NK-92 (cell line): ENCODE results near the gene ANKRD13B.

ENCODE experiments used
- DNase-seq: peaks from one replicate; lab custom pipeline; 2025; ENCODE audit not compliant: unreplicated experiment; lab: John Stamatoyannopoulos, UW

The ANKRD13B gene

DNA sequence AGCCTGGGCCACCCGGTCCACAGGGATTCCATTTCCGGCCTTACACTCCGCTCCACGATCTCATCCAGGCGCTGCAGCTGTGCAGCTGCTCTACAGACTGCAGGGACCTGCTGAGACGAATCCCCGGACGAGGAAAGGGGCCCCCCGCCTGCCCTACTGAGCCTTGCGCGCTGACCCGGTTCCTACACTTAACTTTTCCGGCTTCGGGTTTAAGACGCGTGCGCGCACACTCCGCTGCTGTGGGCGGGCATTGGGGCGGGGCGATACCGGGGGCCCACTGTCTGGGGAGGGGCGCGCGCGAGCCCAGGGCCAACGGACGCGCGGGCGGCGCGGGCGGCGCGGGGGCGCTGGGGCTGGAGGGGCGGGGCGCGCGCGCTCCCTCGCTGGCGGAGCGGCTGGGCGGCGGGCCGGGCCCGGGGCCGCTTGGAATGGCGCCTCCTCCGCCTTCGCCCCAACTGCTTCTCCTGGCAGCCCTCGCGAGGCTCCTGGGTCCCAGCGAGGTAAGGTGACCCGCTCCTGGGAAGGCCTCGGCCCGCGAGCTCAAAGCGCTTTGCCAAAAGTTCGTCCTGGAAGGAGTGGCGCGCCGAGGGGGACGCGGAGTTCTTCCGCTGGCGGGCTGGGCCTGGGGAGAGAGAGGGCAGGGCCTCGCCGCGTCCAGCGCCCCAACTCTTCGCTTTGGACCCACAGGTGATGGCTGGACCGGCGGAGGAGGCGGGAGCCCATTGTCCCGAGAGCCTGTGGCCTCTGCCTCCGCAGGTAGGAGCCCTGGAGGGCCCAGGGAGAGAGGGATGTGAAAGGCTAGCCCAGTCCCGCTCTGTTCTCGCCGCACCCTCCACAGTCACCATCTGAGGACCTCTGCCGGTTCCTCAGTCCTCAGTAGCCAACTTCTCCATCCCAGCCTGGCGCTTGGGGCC is 24.3 kb upstream of the ANKRD13B start, which contains the start of gene TP53I13:
TSS of gene TP53I13 (plus strand) at position 371 of the 914 bp plus-strand sequence. CDS start at position 429, 58 bp downstream.
- no peak for DNase-seq

DNA sequence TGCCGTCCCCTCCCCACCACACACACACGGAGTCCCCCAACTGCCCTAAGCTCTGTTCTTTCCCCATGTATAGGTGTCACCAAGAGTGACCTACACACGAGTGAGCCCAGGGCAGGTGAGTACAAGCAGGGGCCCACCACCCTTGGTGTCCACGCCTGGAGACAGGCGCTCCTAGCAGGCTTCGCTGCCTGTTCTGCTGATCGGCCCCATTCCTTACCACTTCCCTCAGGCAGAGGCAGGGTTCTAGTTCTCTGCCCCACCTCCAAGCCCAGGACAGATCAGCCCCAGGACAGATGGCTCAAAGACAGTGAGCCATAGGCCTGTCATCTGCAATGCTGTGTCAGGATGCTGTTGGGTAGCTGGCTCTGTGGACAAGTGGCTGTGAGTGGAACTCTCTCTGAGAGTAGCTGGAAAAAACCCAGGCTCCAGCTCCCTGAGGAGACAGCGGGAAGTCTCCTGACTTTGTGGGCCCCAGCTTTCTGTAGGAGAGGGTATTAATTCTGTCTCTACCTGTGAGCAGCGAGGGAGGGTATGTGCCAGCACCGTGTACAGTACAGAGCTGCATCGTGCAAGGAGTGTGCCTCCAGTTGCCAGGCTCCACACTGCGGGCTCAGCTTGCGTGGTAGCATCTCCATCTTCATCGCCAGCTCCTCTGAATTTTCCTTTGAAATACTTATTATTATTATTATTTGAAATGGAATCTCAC is 23.5 kb upstream of the ANKRD13B start:
- no peak for DNase-seq

DNA sequence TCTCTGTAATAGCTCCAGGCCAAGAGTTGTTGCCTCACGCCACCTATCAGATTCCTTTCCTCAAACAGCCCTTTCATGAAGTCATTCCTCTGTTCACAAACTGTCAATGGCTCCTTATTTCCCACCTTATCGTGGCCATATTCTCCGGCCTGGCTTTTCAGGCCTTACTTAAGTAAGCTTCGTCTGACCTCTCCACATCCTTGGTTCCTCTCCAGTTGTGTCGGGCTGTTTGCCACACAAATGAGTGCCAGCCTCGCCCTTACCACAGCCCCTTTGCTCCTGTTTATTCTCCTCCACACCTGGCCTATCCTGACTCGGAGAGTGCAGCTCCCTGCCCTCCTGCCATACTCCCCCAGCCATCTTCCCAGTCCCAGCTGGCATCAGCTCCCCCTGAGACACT is 22.4 kb upstream of the ANKRD13B start:
- no peak for DNase-seq

DNA sequence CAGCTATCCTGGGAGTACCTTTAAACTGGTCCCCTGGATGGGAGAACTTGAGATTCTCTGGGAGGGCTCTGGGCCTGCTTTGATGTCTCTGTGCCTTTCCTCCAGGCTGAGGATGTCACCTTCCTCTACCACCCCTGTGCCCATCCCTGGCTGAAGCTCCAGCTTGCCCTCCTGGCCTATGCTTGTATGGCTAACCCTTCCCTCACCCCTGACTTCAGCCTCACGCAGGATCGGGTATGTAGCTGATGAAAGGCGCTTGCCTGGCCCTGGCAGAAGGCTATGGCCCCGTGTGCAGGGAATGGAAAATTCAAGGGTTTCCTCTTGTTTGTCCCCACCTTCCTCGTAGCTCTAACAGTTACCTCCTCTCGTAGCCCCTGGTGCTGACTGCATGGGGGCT is 21.4 kb upstream of the ANKRD13B start:
- no peak for DNase-seq

DNA sequence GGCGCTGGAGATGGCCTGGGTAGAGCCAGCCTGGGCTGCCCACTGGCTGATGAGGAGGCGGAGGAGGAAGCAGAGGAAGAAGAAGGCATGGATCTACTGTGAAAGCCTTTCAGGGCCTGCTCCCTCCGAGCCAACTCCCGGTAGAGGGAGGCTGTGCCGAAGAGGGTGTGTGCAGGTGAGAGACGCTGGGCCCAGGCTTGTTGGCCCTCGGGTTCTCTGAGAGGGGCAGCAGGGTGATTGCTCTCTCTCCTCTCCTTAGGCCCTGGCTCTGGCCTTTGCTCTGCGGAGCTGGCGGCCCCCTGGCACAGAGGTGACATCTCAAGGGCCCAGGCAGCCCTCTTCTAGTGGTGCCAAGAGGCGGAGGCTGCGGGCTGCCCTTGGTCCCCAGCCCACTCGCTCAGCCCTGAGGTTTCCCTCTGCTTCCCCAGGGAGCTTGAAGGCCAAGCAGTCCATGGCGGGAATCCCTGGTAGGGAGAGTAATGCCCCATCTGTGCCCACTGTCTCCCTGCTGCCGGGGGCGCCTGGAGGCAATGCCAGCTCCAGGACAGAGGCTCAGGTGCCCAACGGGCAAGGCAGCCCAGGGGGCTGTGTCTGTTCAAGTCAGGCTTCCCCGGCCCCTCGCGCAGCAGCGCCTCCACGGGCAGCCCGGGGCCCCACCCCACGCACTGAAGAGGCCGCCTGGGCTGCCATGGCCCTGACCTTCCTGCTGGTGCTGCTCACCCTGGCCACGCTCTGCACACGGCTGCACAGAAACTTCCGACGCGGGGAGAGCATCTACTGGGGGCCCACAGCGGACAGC is 20.9 kb upstream of the ANKRD13B start:
- no peak for DNase-seq

GRCh38 chr17:29572691-29573557 is 20.0 kb upstream of the ANKRD13B start:
- no peak for DNase-seq

GRCh38 chr17:29573558-29573869 is 19.4 kb upstream of the ANKRD13B start:
- no peak for DNase-seq

GRCh38 chr17:29573871-29574731 is 18.8 kb upstream of the ANKRD13B start:
- DNase-seq, result no peak

GRCh38 chr17:29574732-29575510 is 18.0 kb upstream of the ANKRD13B start:
- DNase-seq, result no peak

GRCh38 chr17:29575511-29576213 is 17.3 kb upstream of the ANKRD13B start:
- no peak for DNase-seq

DNA sequence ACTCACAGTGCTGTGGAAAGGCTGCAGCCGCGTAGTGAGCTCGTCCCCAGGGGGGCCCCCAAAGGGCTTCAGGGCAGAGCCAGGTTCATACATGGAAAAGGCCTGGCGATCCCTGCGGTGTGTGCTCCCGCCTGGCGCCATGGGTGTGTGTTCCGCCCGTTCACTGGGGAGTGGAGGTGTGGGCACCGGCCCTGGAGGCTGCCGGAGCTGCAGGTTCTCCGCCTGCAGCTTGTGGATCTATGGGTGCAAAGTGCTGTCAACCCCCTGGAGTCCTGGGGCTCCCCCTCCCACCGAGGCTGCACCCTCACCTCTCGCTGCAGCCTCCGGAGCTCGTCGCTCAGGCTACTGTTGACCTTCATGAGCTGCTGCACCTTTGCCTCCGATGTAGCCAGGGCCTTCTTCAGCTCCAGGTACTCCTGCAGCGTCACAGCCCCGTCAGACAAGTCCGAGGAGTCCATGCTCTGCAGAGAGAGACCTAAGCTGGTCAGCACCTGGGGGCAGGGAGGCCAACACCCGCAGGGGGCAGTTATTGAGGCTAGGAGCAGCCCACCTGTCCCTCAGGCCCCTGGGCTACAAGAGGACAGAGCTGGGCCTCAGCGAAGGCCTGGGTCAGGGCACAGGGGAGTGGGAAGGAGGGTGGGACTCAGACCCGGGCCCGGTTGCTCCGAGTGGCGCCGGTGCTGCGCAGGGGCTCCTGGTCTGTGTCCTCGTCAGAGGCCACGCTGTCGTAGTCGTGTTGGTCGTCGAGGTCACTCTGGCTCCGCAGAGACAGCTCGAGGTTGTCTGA is 16.5 kb upstream of the ANKRD13B start:
- no peak for DNase-seq

GRCh38 chr17:29577001-29577370 is 15.9 kb upstream of the ANKRD13B start:
- DNase-seq, result no peak

DNA sequence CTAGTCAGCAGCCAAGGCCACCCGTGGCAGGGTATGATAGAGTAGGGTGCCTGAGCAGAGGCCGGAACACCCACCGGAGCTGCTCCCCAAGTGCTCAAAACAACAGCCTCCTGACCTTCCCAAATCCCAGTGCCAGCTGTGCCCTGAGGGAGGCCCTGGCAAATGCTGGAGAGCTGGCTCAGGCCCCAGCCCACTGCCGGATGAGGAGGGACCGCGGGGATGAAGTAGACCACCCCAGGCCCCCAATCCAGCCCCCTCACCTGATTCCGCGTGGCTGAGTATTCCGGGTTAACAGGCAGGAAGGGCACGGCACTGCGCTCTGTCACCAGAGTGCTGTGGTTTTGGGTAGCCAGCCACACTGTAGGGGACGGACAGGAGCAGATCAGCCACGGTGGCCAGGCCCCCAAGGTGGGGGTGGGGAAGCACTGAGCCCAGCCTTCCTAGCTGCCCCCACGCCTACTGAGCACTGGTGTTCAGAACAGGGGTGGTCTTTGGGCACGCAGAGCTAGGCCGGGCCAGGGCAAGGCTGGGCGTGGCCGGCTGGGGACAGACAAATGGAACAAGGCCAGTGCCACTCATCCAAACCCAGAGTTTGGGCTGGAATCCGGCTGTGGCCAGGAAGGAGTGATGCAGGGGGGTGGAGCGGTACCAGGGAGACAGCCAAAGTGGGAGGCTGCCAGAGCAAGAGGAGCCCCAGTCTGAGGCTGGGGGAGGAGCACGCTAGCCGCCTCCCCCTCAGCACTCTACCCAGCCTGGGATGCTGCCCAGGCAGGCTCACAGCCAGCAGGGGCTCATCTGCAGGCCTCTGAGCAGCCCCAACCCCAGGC is 15.3 kb upstream of the ANKRD13B start:
- DNase-seq, result no peak

DNA sequence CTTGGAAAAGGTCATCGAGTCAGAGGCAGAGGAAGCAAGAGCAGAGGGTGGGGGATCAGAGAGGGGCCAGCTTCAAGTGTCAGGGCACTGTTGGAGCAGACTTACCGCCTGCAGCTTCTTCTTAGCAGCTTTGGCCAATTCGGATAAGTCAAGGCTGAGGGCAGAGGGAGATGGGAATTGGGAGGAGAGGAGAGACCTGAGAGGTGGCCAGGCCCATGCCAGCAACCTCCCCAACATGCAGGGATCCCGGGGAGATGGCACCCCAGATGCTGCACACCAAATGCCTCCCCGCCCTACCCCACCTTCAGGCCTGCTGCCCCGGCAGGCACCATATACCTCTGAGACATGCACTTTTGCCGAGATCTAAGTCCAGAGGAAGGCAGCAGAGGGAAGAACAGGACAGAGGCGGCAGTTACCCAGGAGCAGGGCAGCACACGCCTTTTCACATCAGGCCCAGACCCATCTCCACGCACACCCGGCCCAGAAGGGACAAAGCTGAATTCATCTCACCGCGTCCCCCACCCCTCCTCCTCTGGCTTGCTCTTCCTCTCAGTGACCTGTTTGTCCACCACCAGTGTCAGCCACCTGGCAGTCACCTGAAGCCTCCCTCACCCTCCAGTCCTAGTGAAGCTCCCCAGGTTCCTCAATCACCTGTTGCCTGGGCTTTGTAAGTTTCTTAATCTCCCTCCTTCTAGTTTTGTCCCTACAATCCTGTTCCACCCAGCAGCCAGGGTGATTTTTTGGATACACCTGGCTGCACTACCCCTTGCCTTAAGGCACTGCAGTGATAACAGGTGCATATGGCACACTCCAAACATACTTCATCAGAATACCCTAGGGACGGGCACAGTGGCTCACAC is 14.1 kb upstream of the ANKRD13B start:
- DNase-seq, result no peak

DNA sequence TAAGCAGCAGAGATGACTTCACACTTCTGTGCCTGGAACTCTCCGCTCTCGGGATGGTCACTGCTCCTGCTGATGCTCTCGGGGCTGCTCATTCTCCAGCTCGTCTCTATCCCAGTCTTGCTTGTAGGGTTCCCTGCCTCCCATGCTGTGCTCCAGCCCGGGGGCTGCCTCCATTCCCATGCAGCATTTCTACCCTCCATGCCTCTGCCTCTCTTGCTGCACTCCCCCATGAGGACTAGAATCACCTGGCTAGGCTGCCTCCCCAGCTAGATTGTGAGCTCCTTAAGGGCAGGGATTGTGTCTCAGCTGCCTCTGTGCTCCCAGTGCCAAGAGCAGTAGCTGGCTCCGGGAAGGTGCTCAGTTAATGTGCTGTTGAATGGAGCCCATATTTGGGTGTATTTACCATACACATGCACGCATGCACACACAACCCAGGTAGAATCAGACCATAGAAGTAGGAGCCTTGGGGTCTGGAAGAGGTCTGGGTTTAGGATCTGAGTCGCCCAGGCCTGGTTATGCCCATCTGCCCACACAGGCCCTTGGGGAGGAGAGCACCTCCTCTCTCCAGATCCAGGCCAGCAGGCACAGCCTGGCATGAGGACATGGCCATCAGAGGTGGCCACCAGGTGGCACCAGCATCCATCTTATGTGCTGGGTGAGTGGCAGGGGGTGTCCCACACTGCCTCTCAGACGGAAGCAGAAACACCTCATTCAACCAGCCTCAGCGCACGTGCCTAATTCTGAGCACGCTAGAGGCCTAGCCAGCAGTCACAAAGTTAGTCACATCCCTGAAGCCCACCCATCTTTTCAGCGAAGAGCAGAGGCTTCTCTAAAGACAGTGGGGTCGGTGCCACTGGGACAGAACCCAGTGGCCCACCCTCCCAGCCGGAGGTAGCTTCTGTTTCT is 12.8 kb upstream of the ANKRD13B start:
- peak; percentile 32 for DNase-seq
